GM19043 (cell line): ENCODE results near the gene PARD3B.

Experiments
- ATAC-seq: cut with Tn5 transposase; IDR thresholded peaks from one replicate; pipeline ENCODE4 v1.9.1; 2021; ENCODE audit warnings: low read depth; ENCODE audit not compliant: unreplicated experiment

The PARD3B gene

GRCh38 chr2:205556357-205556756 is 1011.1 kb downstream of the PARD3B start:
- no peak for ATAC-seq

- ATAC-seq, result no peak
Observed at GRCh38 chr2:205556841-205557539, 1011.7 kb downstream of the PARD3B start.

DNA sequence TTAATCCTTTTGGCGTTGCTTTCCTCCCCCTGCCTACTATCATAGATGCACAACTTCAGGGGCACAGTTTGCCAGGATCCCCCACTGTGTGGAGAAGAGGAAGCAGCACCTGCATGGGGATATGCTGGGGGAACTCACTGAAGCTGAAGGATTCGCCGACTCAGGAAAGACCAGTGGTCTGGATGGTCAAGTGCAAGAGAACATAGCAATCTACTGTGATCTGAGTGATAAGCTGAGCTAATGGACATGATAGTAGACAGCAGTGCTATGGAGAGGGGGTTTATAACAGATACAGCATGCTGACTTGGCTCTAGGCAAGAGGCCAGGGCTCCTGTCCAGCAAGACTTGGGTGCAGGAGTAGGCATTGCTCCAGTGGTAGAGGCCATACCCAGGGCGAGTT is 1012.6 kb downstream of the PARD3B start:
- no peak for ATAC-seq

DNA sequence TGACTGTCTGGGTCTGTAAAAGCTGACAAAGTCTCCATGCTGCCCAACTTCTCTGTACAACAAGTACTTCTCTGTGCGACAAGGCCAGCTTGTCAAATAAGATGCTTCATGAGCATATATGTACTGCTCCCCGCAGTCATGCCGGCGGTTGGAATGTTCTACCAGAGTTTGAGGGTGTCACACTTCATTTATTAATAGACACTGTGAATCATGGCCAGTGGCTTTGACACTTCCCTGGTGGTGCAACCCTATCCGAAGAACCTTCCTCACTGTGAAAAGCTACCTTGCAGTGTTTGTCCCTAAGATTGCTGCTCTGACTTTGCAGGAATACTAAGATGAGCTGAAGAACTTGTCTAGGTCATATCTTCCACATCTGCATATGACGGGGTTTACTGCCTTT is 1016.2 kb downstream of the PARD3B start:
- ATAC-seq, result no peak

DNA sequence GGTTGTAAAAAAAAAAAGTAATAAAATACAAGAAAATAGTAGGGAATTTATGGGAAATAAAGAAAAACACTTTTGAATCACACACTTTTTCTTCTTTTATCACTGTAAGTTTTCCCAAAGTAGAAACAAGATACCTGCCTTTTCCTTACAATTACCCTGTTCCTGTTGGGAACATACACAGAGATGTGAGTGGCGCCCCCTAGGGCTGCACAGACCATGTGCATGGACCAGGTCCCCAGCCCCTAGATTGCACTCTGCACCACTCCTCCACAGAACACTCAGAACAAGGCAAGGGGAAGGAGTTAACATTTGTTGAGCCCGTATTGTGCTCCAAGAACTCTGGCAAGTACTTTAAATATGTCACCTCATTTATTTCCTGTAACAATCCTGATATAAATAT is 1018.4 kb downstream of the PARD3B start:
- ATAC-seq, result no peak

- ATAC-seq, result no peak
Observed at GRCh38 chr2:205564346-205565141, 1019.3 kb downstream of the PARD3B start.

- no peak for ATAC-seq
Observed at GRCh38 chr2:205565142-205565522, 1019.9 kb downstream of the PARD3B start.

- ATAC-seq, result no peak
Observed at GRCh38 chr2:205566606-205567168, 1021.4 kb downstream of the PARD3B start.

DNA sequence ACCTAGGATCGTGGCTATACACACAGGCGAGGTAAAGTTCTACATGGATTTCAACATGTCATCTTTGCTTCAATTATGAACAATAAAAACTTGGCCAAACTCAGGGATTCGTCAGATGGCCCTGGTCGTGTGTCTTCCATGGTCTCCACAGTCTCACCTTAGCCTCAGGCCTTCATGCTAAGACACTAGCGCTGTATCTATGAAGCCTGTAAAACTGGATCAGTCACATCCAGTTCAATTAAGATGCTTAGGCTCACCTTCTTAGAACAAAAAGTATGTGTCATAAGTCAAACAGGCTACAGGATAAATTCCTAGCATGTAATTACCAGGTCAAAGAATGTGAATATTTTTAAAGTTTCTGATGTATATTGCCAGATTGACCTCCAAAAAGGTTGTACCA is 1023.3 kb downstream of the PARD3B start:
- ATAC-seq, result no peak

- ATAC-seq, result no peak
Observed at GRCh38 chr2:205570648-205571047, 1025.4 kb downstream of the PARD3B start.

DNA sequence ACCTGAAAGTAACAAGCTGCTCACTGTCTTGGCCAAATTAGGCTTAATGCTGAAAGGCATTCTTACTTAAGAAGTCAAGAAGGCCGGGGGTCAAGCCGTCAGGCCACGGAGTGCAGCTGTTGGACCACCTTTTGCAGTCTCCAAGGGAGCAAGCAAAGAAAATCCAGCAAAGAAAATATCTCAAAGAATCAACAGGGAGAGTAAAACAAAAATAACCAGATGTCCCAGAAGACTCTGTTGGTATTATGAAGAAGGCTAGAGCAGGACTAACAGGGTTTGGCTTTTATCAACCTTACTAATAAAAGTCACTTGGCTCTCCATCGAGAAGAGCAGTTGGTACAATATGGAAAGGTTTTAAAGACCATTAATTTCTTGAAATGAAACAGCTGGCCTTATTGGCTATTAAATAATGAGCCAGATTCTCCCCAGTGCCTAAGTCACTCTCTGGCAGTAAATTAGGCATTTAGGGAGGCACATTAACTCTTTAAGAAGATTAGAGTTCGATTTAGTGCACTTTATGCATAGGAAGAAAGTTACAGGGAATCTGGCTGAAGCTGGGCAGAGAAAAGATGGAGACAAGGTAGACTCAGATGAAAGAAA is 1026.2 kb downstream of the PARD3B start:
- no peak for ATAC-seq

GRCh38 chr2:205574001-205574400 is 1028.7 kb downstream of the PARD3B start:
- no peak for ATAC-seq

- ATAC-seq, result no peak
Observed at GRCh38 chr2:205579335-205579734, 1034.1 kb downstream of the PARD3B start.

DNA sequence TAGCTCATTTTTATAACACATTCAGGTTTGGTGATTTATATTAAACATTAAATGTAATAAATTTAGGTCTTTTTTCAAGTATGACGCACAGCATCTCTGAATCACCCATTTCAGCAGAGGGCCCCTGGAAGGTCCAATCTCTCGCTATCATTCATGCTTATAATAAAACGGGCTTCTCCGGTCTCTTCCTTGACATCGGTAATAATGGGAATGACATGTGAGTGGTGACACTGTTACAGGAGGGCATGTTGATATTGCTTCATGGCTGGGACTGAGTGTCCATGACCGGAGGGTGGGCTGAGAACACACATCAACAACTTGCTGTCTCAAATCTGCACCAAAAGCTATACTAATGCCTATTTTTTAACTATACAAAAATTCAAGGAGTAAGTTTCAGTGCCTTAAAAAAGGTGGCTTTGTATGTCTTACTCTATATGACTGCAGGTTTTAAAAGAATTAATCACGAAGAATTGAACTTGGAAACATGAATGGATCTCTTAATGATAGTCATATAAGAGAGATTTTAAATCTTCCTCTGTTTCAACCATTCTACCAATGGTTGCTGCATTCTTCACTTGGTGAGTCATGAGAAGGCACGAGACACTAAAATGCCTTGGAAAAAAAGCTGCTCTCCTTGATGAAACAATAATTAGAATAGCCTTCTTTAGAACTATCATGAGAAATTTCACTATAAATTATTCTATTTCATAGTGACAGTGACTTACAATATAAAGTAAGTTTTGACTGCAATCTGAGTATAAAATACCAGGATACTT is 1035.1 kb downstream of the PARD3B start:
- no peak for ATAC-seq

GRCh38 chr2:205582366-205582765 is 1037.1 kb downstream of the PARD3B start:
- no peak for ATAC-seq

DNA sequence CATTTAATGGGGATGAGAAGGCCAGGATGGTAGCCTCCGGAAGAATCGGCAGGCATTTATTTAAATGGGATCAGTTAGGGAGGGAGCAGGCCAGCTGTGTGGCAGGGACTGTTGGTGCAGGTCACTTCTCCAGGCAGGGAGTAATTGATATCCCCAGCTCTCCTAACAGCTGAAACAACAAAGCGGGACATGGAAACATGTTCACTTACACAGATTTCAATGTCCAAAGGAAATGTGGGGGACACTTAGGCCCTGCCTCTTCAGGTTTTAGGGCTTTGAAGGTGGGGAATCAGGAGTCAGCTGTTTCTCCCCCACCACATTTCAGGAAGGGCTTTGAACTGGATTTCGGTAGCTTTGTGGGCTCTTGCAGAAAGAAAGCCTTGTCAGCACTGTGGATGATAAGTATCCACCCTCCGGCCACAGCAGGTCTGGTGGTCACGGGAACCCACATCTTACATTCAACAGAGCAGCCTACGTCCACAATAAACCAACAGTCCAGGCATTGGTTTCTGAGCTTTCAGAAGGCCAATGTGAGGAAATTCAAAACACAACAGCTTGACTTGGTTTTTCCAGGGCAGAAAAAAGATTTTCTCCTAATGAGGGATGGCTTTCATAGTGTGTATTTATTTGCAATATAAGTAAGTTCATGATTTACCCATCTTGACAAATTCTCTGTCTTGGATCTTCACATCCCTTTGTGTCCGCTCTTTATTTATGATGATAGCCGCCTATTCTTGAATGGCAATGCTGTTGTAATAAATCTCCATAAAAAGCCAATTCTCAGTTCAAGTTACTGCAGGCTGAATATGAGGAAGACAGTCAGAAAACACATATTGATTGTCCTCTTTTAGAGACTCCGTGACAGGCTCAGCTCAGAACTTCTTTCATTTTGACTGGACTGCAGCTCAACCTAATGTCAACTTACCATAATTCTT is 1040.4 kb downstream of the PARD3B start:
- ATAC-seq, result no peak

GRCh38 chr2:205586626-205587025 is 1041.4 kb downstream of the PARD3B start:
- no peak for ATAC-seq

GRCh38 chr2:205589479-205589878 is 1044.2 kb downstream of the PARD3B start:
- ATAC-seq, result no peak

- no peak for ATAC-seq
Observed at GRCh38 chr2:205590759-205591158, 1045.5 kb downstream of the PARD3B start.

DNA sequence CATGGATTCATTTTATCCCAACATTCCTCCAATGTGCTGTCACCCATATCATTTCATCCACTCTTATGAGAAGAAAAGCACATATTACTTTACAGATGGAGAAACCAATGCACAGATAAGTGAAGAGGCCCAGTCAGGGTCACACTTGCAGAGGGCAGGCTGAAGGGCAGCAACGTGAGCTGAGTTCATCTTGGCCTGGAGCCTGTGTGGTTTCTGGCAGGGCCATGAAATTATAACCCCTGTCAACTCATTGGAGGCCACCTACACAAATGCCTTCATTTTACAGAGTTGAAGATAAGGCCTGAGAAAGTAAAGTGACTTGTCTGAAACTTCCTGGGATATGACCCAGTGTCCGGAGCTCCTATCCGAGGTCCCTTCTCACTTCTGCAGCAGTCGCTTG is 1048.6 kb downstream of the PARD3B start:
- ATAC-seq, result no peak
